ENCODE data around the gene ZBTB48.

Gene ZBTB48

GRCh38 chr1:6574025-6574620 lies 5.7 kb upstream of the ZBTB48 start:
- no peak for DNase-seq

- no peak for DNase-seq
These were observed 5.0 kb upstream of the ZBTB48 start for GRCh38 chr1:6574818-6575217.

GRCh38 chr1:6577831-6578525 lies 1.8 kb upstream of the ZBTB48 start:
- no peak for DNase-seq

- DNase-seq = no peak
These were observed 995 bp upstream of the ZBTB48 start for GRCh38 chr1:6578624-6579373.

GRCh38 chr1:6580119-6580592 lies 362 bp downstream of the ZBTB48 start:
- no peak for DNase-seq

GRCh38 chr1:6580593-6581409 lies 1.0 kb downstream of the ZBTB48 start:
- DNase-seq = no peak

GRCh38 chr1:6581561-6582305 lies 1.9 kb downstream of the ZBTB48 start:
- DNase-seq = peak; percentile 52

GRCh38 chr1:6582370-6582769 lies 2.6 kb downstream of the ZBTB48 start:
- DNase-seq = no peak

GRCh38 chr1:6584126-6585080 lies 4.6 kb downstream of the ZBTB48 start:
- no peak for DNase-seq

- no peak for DNase-seq
These were observed 5.4 kb downstream of the ZBTB48 start for GRCh38 chr1:6585081-6585722.

- no peak for DNase-seq
These were observed 6.0 kb downstream of the ZBTB48 start for GRCh38 chr1:6585841-6586240.

- DNase-seq = no peak
These were observed 6.6 kb downstream of the ZBTB48 start for GRCh38 chr1:6586404-6586816.

- no peak for DNase-seq
These were observed 7.6 kb downstream of the ZBTB48 start for GRCh38 chr1:6587261-6588005.

GRCh38 chr1:6588128-6588892 lies 8.5 kb downstream of the ZBTB48 start:
- DNase-seq = no peak

- no peak for DNase-seq
These were observed 9.2 kb downstream of the ZBTB48 start for GRCh38 chr1:6588893-6589520.

GRCh38 chr1:6590046-6590445 lies 10.3 kb downstream of the ZBTB48 start:
- no peak for DNase-seq

- no peak for DNase-seq
These were observed 11.4 kb downstream of the ZBTB48 start for GRCh38 chr1:6591222-6591621.

GRCh38 chr1:6591644-6592043 lies 11.8 kb downstream of the ZBTB48 start:
- no peak for DNase-seq

GRCh38 chr1:6592441-6592840 lies 12.6 kb downstream of the ZBTB48 start:
- DNase-seq = no peak
